ENCODE data around the gene REEP3.

DNA sequence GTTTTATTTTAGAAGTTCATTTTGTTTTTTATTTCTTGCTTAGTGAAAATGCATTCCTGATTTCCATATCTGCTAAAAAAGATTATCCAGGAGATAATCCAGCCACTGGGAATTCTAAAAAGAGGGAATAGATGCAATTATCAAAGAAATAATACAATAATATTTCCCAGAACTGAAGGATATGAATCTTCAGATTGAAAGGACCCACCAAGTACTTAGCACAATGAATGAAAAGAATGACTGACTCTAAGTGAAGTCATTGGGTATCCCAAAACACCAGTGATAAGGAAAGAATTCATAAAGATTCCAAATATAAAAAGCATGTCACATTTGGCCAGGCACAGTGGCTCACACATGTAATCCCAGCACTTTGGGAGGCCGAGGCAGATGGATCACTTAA is 79.3 kb downstream of the REEP3 start:
- TF ChIP-seq, protein P1, sequence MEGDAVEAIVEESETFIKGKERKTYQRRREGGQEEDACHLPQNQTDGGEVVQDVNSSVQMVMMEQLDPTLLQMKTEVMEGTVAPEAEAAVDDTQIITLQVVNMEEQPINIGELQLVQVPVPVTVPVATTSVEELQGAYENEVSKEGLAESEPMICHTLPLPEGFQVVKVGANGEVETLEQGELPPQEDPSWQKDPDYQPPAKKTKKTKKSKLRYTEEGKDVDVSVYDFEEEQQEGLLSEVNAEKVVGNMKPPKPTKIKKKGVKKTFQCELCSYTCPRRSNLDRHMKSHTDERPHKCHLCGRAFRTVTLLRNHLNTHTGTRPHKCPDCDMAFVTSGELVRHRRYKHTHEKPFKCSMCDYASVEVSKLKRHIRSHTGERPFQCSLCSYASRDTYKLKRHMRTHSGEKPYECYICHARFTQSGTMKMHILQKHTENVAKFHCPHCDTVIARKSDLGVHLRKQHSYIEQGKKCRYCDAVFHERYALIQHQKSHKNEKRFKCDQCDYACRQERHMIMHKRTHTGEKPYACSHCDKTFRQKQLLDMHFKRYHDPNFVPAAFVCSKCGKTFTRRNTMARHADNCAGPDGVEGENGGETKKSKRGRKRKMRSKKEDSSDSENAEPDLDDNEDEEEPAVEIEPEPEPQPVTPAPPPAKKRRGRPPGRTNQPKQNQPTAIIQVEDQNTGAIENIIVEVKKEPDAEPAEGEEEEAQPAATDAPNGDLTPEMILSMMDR (IDR thresholded peaks at IDR 0.05) = no peak
- TF ChIP-seq SIN3A (IDR thresholded peaks at IDR 0.05; ENCODE audit: borderline replicate concordance, insufficient read depth, low read depth, low read length) (no peak), POLR2AphosphoS5 (IDR thresholded peaks at IDR 0.05; ENCODE audit: low read depth, low read length) (no peak)
